ENCODE measurements around the gene TUSC2.
"Not testable (repeated sequence)": the region's sequence is repeated elsewhere in the genome, so short reads cannot be mapped to it uniquely, and the experiment has no call there.

TUSC2 gene

DNA sequence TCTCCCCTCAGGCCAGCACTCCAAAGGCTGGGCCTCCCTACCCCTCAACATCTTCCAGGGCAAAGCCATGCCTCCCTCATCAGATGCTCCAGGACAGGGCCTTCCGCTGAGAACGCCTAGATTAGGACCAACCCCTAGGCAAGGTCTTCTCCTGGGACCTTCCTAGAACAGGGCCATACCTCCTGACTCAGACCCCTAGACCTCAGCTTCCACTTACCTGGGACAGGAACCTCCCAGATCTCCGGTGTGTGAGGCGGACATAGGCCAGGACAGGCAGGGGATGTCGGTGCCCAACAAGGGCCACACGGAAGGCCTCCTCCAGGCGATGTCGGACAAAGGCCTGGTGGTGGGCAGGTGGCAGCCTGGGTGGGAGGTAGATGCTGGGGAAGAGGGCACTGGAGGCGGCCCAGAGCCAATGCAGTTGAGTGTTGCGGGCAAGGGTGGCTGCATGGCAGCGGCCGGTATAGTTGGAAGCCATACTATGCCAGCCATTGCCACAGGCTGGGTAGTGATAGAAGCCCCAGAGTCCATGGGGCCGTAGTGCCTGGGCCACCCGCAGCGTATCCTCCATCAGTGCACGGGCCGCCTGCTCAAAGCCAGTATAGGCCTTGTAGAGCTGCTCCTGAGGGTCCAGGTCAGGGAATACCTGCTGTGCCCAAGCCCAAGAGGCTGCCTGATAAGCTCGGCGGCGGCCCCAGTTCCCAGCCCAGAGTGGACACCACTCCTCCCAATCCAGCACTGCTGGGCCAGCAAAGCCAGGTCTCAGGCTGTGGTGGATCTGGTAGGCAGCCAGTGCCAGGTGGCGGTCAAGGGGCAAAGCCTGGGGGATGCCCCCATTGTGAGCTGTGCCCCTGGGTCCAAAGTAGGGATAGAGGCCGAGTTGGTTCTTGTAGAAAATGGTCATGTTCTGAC is 33.3 kb downstream of the TUSC2 start:
- no peak for DNase-seq (ENCODE audit: low read depth in 2 of 2)

DNA sequence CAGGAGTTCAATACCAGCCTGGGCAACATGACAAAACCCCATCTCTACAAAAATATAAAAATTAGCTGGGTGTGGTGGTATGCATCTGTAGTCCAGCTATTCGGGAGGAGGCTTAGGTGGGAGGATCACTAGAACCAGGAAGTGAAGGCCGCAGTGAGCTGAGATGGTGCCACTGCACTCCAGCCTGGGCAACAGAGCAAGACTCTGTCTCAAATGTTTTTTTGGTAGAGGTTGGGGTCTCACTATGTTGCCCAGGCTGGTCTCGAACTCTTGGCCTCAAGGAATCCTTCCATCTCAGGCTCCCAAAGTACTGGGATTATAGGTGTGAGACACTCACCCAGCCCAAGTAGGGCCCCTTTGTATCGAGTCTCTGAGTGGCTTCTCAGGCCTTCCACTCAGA is 33.9 kb downstream of the TUSC2 start:
- no peak for DNase-seq (ENCODE audit: low read depth in 2 of 2)

- DNase-seq (ENCODE audit: low read depth in 2 of 2): no peak
Observed at GRCh38 chr3:50293079-50293801, 34.8 kb downstream of the TUSC2 start.

DNA sequence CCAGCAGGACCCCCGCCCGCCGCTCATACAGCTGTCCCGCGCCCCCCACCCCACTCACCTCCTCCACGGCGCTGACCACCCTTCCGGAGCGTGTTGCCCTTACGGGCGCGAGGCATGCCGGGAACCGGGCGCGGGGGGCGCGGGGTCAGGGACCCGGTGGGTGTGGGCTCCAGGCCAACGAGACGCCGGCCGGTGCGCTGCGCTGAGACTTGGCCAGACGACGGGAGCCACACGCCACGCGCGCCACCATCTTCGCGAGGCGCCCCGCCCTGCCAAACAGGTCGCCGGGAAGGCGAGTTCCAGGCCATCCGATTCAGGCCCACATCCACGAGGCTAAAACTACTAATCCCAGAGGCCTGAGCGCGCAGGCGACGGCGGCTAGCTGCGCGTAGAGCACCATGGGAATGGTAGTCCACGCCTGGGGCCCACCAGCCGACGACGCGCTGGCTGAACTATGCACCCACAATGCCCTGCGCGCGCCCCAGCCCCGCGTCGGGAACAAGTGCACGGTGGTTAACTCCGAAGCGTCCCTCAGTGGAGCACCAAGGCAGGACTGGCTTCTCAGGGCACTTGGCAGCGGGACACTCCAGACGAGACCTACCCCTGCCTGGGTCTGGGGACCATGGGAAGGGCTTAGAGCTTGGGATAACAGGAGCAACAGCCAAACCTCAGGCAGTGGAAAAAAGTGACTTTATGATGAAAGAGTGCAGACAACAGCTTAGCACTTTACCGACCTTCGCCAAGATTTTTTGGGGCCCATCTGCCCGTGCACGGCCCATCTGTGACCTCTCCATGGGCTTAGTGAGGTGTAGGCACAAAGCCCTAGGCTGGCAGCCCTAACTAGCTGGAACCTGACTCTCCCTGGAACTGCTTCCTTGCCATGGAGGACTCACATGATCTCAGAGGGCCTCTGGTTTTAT is 35.6 kb downstream of the TUSC2 start, which contains the start of gene IFRD2:
Gene IFRD2 (minus strand): TSS at position 271 of the 920 bp plus-strand sequence. CDS start 155 bp downstream, at position 116.
- peak; percentile 94 to 95 for DNase-seq (ENCODE audit: low read depth in 2 of 2)

GRCh38 chr3:50290161-50290641 is 37.8 kb downstream of the TUSC2 start:
- DNase-seq (ENCODE audit: low read depth in 2 of 2): no peak

- no peak for DNase-seq (ENCODE audit: low read depth in 2 of 2)
Observed at GRCh38 chr3:50289130-50289529, 38.9 kb downstream of the TUSC2 start.

GRCh38 chr3:50288387-50289007 is 39.5 kb downstream of the TUSC2 start:
- no peak for DNase-seq (ENCODE audit: low read depth in 2 of 2)

DNA sequence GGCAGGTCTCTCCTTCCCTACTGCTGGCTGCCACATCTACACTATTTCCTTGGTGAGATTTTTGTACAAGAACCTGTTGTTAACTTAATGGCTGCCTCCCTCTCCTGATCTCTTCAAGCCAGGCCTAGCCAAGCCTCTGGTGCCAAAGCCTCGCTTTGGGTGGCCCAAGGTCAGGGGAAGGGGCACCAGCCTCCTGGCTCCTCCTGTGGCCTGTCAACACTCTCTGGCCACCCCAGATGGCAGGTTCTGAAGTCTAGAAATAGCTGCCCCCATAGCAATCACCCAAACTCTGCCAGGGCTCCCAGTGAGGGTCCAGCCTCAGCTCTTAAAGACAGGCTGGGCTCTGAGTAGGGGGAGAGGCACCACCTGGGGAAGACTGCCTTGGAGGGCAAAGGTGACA is 40.8 kb downstream of the TUSC2 start:
- no peak for DNase-seq (ENCODE audit: low read depth in 2 of 2)

DNA sequence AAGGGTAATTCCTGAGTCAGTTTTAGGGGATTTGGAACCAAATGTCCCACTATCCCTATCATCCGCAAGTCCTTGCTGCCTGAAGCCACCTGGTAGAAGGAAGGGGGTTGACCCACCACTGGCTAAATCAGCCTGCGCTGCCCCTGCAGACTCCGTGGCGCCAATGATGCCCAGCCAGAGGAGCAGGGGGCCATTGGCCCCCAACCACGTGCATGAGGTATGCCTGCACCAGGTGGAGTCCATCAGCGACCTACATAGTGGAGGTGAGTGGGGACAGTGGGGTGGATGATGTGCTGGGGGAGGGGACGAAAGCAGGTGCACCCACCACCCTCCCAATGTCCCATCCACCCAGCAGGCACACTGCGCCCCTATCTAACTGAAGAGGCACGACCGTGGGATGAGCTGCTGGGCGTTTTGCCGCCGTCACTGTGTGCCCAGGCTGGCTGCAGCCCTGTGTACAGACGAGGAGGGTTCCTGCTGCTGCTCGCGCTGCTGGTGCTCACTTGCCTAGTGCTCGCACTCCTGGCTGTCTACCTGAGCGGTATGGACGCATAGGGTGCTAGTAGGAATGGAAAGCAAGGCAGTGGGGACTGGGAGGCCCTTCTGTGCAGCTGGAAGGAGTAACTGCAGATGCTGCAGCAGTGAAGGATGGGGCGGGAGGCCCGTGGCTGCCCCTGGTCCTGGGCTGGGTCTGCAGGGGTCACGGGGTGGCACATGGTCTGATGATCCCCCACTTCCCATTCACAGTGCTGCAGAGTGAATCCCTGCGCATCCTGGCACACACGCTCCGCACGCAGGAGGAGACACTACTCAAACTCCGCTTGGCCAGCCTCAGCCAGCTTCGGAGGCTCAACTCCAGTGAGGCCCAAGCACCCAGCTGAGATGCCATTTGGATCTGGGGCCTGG is 41.4 kb downstream of the TUSC2 start:
- no peak for DNase-seq (ENCODE audit: low read depth in 2 of 2)

DNA sequence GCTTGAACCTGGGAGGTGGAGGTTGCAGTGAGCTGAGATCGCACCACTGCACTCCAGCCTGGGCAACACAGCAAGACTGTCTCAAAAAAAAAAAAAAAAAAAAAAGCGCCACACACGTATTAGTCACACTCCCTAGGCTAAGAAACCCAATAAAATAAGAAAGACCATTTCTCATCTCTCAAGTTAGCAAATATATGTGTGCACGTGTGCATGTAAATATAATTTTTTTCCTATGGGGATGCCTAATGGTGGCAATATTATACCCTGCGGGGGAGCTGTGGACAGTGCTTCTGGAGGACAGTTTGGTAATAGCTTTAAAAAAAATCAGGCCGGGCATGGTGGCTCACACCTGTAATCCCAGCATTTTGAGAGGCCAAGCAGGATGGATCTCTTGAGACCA is 43.9 kb downstream of the TUSC2 start:
- not testable (repeated sequence) for DNase-seq (ENCODE audit: low read depth in 2 of 2)

DNA sequence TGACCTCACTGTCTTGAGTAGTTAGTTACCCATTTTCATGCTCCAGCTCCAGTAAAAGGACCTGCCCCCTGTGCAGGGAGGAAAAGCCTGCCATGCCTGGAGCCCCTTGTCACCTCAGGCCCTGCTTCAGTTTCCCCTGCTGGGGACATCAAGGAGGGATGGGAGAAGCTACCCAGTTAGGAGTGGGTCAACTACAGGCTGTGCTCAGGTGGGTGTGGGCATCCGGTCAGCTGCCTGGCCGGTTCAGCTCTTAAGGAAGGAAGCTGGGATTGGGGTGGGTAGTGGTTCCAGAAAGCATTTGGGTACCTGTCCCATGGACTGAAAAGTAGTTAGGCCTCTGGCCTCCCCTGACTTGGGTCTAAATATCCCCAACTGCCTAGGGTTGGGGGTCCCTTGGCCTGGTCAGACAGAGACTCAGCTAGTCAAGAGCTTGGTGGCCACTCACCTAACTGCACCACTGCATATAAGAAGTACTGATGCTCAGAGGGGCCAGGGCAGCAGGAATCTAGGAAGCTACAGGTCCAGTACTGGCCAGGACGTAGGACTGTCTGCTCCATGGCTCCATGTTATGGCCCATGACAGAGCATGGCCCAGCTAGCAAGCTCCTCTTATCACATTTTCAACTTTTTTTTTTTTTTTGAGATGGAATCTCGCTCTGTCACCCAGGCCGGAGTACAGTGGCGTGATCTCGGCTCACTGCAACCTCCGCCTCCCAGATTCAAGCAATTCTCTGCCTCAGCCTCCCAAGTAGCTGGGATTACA is 48.6 kb downstream of the TUSC2 start:
- no peak for DNase-seq (ENCODE audit: low read depth in 2 of 2)

- no peak for DNase-seq (ENCODE audit: low read depth in 2 of 2)
Observed at GRCh38 chr3:50278880-50279224, 49.2 kb downstream of the TUSC2 start, which contains the start of gene LSMEM2. Gene LSMEM2, plus strand, starts transcription at chr3:50279087. Its CDS starts 27 bp downstream, at chr3:50279114.

DNA sequence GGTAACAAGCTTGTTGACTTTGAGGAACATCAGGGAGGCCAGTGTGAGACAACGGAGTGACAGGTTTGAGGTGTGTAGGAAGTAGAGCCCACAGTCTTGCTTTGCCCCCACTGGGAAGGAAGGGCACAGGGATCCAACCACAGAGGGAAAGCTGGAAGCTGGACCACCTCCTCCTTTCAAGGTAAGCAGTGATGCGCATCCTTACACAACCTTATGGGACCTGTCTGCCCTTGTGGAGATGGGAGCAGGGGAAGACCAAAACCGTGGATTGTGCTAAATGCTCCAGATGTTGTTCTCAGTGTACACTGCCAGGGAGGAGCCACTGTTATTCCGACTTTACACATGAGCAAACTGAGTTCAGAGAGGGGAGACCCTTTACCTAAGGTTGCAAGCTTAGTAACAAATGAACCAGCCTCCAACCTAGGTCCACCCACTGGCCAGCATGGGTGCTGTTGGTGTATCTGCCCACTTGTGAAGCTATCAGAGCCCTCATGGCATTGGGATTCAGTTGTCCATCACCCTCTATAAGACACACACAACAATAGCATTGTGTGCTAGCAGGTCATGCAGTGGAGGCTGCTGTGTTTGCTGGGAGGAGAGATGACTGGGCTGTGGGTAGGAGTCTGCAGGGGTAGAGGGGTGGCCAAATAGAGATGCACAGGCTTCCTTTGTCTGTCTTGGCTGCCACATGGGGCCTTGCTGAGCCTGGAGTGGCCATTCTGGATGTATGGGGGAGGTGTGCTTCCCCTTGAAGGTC is 49.7 kb downstream of the TUSC2 start:
- DNase-seq (ENCODE audit: low read depth in 2 of 2): no peak

GRCh38 chr3:50276762-50277101 is 51.3 kb downstream of the TUSC2 start:
- DNase-seq (ENCODE audit: low read depth in 2 of 2): no peak

DNA sequence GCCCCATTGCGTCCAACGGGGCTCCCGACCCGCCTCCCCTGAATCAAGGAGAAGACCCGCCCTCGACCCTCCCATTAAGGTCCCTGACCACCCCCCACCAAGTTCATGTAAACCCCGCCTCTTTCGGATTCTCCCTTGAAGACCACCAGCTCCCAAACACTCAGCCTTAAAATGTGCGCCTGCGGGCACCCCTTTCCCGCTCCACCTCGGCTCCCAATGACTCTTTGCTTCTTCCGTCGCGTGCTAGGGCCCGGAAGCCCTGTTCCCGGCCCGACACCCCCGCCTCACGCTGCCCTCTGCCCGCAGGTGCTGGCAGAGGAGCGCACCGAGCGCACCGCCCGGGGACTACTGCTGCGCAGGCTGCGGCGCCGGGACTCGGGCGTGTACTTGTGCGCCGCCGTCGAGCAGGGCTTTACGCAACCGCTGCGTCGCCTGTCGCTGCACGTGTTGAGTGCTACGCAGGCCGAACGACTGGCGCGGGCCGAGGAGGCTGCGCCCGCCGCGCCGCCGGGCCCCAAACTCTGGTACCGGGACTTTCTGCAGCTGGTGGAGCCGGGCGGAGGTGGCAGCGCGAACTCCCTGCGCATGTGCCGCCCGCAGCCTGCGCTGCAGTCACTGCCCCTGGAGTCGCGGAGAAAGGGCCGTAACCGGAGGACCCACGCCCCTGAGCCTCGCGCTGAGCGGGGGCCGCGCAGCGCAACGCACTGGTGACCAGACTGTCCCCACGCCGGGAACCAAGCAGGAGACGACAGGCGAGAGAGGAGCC is 51.8 kb downstream of the TUSC2 start:
- DNase-seq (ENCODE audit: low read depth in 2 of 2): no peak

DNA sequence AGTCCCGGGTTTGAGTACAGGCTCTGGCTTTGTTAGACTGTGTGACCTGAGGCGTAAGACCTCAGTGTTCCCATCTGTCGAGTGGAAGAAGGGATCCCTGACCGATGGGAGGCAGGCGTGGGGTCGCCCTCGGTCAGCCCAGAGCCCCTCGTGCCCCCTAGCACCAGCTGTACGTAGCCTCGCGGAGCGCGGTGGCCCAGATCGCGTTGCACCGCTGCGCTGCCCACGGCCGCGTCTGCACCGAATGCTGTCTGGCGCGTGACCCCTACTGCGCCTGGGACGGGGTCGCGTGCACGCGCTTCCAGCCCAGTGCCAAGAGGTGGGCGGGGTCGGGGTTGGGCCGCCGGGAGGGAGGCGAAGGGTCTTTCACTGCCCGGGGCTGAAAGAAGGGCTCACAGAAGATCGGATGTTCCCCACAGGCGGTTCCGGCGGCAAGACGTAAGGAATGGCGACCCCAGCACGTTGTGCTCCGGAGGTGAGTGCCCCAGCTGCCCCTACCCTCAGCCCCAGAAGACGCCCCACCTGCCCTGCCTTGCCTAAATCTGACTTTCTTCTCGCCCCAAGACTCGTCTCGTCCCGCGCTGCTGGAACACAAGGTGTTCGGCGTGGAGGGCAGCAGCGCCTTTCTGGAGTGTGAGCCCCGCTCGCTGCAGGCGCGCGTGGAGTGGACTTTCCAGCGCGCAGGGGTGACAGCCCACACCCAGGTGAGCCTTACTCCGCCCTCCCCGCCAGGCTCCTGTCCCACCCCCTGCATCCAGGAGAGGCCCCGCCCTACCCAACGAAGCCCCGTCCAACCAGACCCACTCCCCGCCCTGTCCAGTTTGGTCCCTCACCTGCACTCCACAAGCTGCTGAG is 52.7 kb downstream of the TUSC2 start:
- no peak for DNase-seq (ENCODE audit: low read depth in 2 of 2)

Measured in stimulated activated CD4-positive, alpha-beta T cell treated with anti-CD3 and anti-CD28 coated beads, Interleukin-15, amount 100 ng/mL, for 48 hours (primary cell).